Measurements from ENCODE around the gene GLCE.

DNA sequence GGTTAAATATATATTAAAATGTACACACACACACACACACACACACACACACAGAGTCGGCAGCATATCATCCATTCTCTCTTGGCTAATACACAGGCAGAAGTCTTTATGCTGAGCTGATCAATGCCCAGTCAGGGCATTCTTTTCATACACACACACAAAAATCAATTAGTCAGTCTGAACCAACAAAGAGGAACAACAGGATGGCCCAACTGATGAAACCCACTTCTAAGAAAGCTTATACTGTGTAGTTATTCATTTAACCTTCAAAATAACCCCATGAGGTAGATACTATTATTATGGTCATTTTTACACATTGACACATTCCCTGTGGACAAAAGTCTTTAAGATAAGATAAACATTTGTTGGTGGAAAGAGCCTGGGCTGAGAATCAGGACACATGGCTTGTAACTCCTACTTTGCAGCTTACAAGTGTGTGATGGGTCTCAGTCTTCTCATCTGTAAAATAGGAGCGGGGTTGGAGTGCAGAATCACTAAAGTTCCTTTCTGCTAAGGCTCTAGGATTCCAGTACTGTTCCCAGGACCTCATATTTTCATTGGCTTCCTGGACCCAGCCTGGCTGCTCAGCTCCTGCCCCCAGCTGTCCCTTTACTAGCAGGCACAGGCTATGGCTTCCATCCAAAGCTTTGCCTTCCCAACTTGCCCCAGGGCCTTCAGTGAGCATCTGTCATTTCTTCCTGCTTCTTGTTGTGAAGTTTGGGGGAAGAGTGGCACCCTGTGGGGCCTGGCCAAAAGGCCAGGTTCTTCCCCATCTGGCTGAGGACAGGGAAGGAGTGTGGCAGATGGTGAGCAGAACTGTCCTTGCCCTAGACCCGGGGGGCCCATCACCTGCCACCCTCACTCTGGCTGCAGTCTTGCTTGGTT, 27.2 kb upstream of the GLCE start:
- TF ChIP-seq ESRRG (CRISPR knock-in tag; IDR thresholded peaks at IDR 0.05) (no peak), BACH2 (CRISPR knock-in tag; IDR thresholded peaks at IDR 0.05; ENCODE audit: borderline replicate concordance) (no peak), CREB5 (CRISPR knock-in tag; IDR thresholded peaks at IDR 0.05; ENCODE audit: low read depth) (no peak), PPARA (CRISPR knock-in tag; IDR thresholded peaks at IDR 0.05; ENCODE audit: borderline replicate concordance) (no peak), RARB (CRISPR knock-in tag; IDR thresholded peaks at IDR 0.05) (no peak), OSR1 (CRISPR knock-in tag; IDR thresholded peaks at IDR 0.05) (no peak), ZFP3 (CRISPR knock-in tag; IDR thresholded peaks at IDR 0.05) (no peak), SNAI2 (CRISPR knock-in tag; IDR thresholded peaks at IDR 0.05) (no peak)
- TF ChIP-seq, protein P1, sequence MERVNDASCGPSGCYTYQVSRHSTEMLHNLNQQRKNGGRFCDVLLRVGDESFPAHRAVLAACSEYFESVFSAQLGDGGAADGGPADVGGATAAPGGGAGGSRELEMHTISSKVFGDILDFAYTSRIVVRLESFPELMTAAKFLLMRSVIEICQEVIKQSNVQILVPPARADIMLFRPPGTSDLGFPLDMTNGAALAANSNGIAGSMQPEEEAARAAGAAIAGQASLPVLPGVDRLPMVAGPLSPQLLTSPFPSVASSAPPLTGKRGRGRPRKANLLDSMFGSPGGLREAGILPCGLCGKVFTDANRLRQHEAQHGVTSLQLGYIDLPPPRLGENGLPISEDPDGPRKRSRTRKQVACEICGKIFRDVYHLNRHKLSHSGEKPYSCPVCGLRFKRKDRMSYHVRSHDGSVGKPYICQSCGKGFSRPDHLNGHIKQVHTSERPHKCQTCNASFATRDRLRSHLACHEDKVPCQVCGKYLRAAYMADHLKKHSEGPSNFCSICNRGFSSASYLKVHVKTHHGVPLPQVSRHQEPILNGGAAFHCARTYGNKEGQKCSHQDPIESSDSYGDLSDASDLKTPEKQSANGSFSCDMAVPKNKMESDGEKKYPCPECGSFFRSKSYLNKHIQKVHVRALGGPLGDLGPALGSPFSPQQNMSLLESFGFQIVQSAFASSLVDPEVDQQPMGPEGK (CRISPR knock-in tag; IDR thresholded peaks at IDR 0.05; ENCODE audit: borderline replicate concordance): no peak

Measured in SK-N-SH treated with all-trans-retinoic acid at 6 μM for 48 hours (cell line).